HT1080 (cell line): ENCODE results near the gene BPIFB2. TPM values are rescaled to one million over a fixed set of nuclear protein-coding genes. Genes with fewer than 3 reads are reported as not detected.

Experiments used
- DNase-seq: peaks from one replicate; pipeline ENCODE4 v3.0.0-alpha.2; 2015; ENCODE audit warnings: low read depth
- total RNA-seq: library from RNA; depleted of rRNA; stranded (reverse); fragments of >200 nt; shearing (Covaris generic); gene quantifications from 2 replicates; pipeline ENCODE4 v1.2.3, GENCODE V29; 2014

Gene BPIFB2
- total RNA-seq, 1 experiment from 2014 or later: not detected

DNA sequence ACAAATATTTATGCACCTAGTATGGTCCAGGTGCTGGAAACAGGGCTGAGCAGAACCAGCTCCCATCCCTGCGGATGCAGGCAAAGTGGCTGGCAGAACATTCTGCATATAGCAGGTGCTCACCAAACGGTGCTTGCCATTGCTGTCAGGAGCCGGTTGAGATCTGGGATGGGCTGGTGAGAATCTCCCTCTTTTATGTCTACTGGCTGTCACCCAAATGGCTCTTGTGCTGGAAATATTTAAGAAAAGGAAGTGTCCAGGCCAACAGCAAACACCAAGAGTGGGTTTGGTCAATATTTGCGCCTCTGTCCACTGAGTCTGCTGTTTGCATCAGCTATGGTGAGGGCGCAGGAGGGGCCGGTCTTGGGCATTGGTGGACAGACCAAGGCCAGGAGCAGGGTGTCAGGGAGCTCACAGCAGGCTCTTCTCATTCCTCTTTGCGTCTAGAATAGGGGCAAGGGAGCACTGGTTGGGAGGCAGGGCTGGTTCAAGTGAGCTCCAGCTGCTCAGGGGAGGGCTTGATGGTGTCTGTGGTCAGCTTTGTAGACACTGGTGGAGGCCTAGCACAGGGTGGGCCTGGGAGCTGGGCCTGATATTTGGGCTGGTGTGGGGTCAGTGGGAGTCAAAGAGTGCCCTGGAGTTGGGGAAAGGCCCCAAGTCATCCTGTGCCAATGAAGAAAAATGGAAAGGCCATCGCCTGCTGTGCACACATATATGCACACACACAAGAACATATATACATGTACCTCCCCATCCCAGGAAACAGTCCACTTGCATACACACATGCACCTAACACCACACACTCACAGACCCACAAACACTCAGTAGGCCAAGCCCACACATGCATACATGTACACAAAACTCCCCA, 1.4 kb upstream of the BPIFB2 start:
- no peak for DNase-seq

DNA sequence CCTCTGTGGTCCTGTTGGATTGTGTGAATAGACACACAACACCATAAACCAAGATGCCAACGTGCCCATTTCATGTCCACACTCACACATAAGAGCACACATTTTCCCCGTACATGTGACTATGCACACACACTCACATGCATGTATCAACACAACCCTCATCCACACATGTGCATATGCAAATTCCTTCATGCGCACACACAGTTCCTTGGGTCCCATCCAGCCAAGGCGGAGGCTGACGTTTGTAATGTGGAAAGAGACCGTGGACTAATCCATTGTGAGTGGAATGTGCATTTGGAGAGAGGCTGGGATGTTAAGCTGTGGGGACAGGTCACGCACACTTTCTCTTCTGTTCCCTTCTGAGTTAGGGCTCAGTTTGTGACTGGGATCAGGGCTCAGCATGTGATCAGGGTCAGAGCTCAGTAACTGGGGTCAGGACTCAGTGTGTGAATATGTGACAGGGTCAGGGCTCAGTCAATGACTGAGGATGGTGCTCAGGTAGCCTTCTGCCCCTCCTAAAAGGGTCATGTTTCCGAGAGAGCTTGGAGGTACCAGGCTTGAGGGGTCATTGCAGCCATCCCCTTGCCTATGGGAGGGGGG, 628 bp upstream of the BPIFB2 start:
- DNase-seq: no peak

DNA sequence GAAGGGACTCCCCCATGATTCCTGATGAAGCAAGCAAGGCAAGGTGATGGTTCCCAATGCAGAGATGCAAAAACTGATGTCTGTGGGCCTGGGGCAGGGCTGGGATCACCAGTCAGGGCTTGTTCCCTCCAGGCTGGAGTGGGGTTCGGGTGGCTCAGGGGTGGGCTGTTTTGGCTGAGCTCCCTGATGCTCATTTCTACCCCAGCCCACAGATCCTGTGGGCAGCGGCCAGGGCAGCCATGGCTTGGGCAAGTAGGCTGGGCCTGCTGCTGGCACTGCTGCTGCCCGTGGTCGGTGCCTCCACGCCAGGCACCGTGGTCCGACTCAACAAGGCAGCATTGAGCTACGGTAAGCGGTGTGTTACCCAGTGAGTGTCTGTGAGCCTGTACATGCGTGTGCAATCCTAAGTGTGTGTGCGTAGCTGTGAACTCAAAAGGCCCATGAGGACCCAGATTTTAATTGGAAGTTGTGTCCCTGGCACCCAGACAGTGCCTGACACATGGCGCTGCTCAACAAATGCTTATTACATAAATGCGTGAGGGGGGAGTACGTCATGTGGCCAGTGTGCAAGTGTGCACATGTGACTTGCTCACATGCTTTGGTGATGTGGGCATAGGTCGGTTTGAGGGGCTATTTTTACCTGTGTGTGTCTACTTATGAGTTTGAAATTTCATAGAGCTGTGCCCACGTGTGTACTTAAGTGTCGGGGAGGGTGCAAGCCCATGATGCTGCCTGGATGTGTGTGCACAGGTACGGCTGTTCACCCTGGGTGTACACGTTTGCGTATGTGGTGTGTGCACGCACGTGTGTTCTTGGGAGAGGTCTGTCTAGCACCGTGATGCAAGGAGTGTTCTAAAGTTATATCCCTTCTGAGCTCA, 1.1 kb downstream of the BPIFB2 start:
- DNase-seq: no peak

DNA sequence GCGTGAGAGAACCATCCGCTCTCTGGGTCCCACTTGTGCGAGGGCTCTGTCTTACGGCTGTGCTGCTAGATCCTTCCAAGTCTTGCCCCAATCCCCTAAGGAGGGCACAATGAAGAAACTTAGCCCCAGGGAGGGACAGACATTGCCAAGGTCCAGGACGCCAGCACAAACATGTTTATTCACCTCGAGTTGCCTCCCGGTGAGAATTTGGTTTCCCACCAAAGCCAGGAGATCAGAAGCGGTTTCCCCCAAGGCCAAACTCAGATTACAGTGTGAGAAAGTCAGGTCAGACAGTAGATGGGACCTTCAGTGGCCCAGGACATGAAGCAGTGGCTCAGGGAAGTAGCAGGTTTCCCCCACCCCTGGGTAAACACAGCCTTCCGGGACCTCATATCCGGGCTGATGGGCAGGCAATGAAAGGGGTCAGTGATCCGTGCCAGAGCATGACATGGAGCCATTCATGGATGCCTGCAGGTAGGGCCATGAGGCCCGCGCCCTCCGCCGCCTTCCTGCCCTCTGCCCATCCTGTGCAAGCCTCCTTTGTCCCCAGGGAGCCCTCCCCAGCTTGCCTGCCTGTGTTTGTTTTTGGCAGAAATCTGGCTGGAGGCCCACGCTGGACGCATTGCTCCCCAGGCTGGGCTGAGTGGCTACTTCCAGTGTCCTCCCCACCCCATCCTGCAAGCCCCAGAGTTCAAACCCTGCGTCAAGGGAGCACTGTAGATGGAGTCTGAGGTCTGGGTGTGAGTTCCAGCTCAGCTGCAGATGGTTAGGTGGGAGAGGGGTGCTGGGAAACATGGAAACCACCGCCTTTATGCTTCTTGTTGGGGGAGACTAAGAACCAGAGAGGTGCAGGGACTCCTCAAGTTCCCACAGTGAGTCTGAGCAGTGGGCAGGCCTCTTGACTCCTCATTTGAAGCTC, 2.0 kb downstream of the BPIFB2 start:
- no peak for DNase-seq

DNA sequence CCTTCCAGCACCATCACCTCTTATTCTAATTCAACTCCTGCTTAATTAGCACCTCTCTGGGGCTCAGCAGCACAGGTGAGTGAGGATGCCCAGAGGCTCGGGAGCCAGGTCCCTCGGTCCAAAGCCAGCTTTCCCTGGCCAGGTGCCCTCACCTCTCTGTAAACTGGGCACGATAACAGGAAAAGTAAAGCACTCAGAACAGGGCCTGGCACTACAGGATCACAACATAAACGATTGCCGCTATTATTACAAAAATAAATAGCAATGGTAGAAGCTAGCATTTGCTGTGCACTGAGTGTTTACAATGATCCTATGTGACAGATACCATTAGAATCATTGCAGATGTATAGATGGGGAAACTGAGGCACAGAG, 2.6 kb downstream of the BPIFB2 start:
- DNase-seq: no peak

DNA sequence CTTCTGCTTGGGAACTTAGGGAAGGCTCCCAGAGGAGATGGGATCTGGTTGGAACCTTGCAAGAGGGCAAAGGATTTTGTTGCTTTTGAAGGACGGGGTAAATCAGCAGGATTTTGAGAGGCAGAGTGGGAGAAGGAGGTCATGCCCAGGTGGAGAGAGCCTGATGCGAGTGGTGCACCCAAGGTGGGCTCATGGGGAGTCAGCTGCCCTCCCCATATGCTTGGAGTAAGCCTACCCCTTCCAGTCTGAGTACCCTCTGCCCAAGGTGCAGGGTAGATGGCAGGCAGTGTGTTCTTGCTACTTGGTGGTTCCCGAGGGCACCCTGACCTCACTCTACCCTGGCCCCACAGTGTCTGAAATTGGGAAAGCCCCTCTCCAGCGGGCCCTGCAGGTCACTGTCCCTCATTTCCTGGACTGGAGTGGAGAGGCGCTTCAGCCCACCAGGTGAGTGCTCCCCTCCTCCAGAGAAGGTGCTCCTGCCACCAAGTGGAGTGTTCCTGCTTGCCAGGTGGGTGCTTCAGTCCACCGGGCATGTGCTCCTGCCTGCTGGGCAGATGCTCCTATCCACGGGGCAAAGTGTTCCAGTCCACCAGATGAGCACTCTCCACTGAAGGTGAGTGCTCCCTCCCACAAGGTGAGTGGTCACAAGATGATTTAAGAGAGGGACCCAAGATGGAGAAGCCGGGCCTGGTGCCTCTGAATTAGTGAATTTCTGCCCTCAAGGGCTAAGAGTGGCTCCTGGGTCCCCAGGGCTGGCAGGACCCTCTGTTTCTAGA, 3.4 kb downstream of the BPIFB2 start:
- DNase-seq: no peak

DNA sequence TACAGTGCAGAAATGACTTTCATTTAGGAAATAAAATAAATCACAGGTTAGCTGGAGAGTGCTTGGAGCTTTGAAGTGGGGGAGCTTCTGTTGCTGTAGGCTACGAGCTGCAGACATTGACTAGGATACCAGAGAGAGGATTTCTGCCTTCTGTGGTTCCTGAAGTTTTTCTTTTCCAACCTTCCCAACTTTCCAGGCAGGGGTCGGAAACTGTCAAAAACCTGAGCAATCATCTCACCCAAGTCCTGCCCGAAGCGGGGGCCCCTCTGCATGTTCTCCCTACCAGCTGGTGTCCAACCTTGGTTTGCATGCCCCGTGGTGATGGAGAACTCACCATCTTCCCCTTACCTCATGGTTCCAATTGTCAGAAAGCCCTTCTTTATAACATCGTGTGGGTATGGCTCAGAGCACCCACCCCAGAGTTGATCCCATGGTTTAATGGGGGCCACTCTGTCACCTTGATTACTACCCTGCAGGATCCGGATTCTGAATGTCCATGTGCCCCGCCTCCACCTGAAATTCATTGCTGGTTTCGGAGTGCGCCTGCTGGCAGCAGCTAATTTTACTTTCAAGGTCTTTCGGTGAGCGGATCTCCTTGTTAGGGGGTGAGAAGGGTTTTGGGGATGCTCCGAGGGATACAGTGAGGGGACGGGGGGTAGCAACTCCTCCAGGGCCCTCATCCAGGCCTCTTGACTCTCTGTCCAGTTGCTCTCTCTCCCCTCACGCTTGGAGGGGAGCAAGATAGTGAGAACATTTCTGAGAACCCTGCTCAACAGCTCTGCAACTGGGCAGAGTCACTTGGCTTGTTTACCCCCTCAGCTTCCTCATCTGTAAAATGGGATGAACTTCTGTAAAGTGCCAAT, 5.1 kb downstream of the BPIFB2 start:
- DNase-seq: no peak

DNA sequence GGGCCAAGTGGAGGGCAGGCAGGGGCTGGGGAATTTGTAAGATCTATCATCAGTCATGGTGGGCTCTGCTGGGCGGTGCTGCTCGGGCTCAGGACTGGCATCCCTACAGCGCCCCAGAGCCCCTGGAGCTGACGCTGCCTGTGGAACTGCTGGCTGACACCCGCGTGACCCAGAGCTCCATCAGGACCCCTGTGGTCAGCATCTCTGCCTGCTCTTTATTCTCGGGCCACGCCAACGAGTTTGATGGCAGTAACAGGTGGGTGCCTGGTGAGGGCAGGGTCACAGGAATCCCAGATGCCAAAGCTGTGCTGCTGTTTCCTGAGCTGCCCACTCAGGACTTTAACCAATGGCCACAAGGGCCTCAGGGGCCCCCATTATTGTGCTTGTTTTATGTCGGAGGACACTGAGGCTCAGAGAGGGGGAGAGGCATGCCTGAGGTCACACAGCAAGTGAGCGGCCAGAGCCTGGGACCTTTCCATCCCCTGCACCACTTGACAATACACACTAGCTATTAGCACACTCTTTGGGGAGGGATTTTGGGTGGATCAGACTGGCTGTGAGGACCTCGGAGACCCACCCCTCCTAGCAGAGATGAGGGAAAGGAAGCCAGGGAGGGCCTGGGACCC, 6.3 kb downstream of the BPIFB2 start:
- no peak for DNase-seq

DNA sequence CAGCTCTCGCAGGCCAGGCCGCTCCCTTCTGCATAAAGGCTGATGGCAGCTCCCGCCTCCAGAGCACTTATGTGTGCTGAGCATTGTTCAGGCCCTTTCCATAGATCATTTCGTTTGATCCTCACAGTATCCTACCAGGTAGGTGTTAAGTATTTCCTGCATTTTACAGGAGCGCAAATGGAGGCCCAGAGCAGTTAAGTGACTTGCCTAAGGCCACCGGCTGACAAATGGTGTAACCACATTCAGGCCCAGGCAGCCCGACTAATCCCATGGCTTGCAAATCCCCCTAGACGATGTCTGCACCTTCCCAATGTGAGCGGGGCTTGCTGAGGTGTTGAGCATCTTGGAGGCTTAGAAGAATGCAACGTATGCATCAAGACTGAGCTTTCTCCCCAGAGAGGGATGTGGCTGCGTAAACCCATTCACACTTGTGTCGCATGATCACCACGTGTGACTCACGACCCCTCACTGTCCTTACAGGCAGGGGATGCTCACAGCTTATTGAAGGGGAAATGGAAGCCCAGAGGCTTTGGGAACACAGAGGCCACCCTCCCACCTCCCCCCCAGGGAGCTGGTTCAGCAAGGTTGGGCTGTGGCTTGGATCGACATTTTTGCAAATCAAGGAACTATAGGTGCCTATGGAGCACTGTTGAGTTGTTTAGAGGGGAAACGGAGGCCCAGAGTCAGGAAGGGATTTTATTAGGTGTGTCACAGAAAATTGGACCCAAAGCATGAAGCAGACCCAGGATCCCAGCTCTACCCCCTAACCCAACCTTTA, 7.0 kb downstream of the BPIFB2 start:
- no peak for DNase-seq

DNA sequence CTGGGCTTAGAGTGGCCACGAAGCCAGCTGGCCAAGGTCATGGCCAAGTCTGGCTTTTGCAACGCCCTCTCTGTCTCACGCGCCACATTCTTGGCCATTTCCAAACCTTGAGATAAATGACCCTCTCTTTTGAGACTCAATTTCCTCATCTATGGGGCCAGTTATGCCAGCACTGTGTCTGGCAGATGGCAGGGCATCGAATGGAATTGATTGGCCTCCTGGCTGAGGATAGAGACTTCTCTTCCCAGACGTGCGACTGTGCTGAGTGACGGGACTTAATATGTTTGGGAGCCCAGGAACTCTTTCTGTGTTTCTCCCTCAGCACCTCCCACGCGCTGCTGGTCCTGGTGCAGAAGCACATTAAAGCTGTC, 7.6 kb downstream of the BPIFB2 start:
- DNase-seq: no peak

DNA sequence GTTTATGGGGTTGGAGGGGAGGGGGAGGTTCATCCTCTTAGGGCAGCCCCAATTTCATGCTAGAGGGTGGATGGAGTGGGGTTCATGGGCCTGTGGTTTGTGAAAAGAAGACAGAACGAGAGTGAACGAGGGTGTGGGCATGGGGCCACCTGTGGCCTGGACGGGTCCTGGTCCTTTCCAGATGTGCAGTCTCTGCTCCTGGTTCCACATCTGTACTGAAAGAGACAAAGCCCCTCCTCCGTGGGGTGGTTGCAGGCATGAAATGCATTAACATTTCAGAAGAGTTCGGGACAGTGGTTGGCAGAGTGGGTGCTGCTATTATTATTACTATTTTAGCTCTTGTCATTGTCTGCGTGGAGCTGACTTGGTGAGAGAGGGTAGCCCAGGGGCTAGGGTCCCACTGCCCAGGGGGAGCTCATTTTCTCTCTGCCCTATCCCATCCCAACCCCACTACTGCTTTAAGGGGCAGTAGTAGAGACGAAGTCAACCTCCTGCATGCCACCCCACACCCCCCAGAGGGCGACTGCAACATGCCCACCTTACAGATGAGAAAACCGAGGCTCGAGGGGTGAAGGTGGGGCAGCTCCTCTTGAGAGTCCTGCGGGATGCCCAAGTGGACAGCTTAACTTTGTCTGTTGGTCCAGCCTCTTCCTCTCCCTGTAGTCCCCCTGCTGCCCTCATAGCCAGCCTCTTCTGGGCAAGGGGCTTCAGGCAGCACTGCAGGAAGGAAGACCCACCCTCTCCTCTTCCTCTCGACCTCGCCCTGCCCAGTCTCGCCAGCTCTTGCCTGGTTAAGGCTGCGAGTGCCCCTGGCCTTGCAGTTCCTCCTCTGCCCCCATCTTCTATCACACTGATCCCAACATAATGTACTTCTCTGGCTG, 8.4 kb downstream of the BPIFB2 start:
- no peak for DNase-seq

DNA sequence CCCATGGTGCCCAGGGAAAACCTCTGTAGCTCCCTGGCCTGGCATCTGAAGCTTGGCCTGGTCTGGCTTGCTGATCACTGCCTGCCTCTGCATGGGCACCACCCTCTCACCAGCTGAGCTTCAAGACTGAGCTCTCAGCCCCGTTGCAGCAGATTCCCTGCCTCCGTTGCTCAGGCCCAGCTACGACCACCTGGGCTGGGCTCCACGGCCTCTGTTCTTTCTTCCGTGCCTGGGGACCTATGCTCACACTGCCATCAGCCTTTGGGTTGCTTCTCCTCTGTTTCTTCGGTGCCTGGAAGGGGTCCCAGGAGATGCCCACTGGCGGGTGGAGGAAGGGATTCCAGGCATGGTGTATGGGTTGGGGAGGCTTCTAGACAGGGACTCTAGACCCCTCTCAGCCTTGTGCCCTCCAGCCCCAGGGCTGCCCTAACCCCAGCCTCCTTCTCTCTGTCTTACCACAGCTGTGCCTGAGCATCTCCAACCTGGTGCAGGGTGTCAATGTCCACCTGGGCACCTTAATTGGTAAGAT, 9.1 kb downstream of the BPIFB2 start:
- no peak for DNase-seq

DNA sequence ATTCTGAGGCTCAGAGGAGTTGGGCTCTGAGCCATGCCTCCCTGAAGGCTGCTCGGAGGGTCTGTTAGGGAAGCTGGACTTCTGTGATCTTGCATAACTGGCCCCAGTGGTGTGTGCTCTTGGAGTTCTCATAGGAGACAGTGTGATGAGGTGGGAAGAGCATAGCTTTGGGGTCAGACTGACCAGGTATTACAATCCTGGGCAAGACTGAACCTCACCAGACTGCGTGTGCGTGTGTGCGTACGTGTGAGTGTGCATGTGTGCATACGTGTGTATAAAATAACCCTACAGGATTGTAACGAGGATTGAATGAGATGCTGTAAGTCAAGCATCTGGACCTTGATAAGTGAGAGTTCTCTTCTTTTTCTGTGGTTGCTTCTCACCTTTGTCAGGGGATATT, 10.0 kb downstream of the BPIFB2 start:
- DNase-seq: no peak

DNA sequence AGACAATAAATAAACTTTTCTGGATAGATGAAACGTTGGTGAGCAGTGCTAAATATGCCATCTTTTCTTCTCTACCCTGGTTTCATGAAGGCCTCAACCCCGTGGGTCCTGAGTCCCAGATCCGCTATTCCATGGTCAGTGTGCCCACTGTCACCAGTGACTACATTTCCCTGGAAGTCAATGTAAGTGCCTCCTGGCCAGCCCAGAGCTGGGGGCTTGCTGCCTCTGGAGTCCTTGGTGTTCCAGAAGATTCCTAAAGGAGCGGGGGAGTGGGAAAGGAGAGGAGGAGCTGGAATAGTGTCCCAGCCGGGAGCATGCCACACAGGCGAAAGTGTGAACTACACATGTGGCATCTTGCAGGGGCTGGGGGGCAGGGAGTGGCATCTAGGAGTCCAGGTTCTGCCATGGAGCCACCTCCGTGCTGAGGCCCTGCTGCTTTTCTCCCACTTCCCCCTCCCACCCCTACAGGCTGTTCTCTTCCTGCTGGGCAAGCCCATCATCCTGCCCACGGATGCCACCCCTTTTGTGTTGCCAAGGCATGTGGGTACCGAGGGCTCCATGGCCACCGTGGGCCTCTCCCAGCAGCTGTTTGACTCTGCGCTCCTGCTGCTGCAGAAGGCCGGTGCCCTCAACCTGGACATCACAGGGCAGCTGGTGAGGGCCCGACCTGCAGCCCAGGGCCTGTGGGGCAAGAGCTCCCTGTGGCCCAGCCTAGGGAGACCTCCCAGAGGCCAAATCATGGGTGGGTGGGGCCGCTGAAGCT, 10.8 kb downstream of the BPIFB2 start:
- DNase-seq: no peak

DNA sequence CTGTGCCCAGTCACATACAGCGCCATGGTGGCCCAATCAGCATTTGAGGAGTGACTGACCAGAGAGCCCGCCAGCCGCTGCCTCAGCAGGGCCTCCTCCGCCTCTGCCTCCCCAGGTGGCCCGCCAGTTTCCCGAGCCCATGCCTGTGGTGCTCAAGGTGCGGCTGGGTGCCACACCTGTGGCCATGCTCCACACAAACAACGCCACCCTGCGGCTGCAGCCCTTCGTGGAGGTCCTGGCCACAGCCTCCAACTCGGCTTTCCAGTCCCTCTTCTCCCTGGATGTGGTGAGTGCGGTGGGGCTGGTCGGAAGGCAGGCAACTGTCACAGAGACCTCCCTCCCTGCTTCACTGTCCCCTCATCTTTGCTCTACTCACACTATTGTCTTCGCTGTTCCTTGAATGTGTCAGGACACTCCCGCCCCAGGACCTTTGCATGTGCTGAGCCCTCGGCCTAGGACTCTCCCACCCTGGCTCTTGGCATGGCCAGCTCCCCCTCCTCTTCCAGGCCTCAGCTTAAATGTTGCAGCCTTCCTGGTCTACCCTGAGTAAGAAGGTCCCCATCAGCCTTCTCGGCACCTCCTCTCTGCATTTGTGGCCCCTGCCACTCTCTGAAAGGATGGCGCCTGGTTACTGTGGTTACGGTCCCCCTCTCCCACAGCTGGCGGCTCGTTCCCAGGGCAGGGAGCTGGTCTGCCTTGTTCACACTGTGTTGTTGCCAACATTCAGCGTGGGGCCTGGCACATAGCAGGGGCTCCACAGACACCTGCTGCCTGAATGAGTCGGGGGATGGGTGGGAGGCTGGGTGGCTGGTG, 12.2 kb downstream of the BPIFB2 start:
- no peak for DNase-seq
